CD14-positive monocyte (primary cell): ENCODE results near the gene CCDC38. TPM values are rescaled to one million over a fixed set of nuclear protein-coding genes. Genes with fewer than 3 reads are reported as not detected.

Experiments used
- DNase-seq, 3 donors: peaks; one replicate each; pipeline ENCODE4 v3.0.0-alpha.2; 2011 to 2022
- H2AFZ ChIP-seq: 2 replicates; pipeline ENCODE4 v1.6.0; 2012; ENCODE audit warnings: mild to moderate bottlenecking, low read depth, low read length, inconsistent platforms; ENCODE audit not compliant: insufficient read depth, poor library complexity, severe bottlenecking
- H3K27ac ChIP-seq, 2 donors: 1 replicate in 1 of 2; 2 replicates in 1 of 2; pipeline ENCODE4 v1.5.1; 2012 to 2013; ENCODE audit warnings: low read length in 2 of 2, control low read depth in 1 of 2, inconsistent platforms in 1 of 2, low read depth in 1 of 2, mild to moderate bottlenecking in 1 of 2
- H3K27me3 ChIP-seq, 2 donors: one replicate each; pipeline versions ENCODE4 v1.6.0 to v1.6.1; 2011 to 2013; ENCODE audit warnings: low read length in 2 of 2; ENCODE audit not compliant: control insufficient read depth in 2 of 2, insufficient read depth in 2 of 2
- H3K36me3 ChIP-seq, 2 donors: replicated peaks in 1 of 2; 1 replicate in 1 of 2; 2 replicates in 1 of 2; pipeline versions ENCODE4 v1.5.1 to v1.6.1; 2012 to 2013; ENCODE audit warnings: low read length in 2 of 2, control low read depth in 1 of 2, inconsistent platforms in 1 of 2, mild to moderate bottlenecking in 1 of 2; ENCODE audit not compliant: insufficient read depth in 2 of 2, control insufficient read depth in 1 of 2
- H3K4me1 ChIP-seq, 2 donors: 1 replicate in 1 of 2; 2 replicates in 1 of 2; pipeline versions ENCODE4 v1.5.1 to v1.6.1; 2012 to 2013; ENCODE audit warnings: low read length in 2 of 2, control low read depth in 1 of 2, inconsistent platforms in 1 of 2, mild to moderate bottlenecking in 1 of 2, moderate library complexity in 1 of 2; ENCODE audit not compliant: insufficient read depth in 2 of 2, control insufficient read depth in 1 of 2
- H3K4me2 ChIP-seq: replicated peaks from 2 replicates; pipeline ENCODE3; 2012; ENCODE audit warnings: low read length, moderate library complexity, mild to moderate bottlenecking; ENCODE audit not compliant: poor library complexity, severe bottlenecking; ENCODE audit errors: extremely low read depth
- H3K4me3 ChIP-seq, 3 experiments: fragments of 200-600 bp in 1 of 3; sonication (generic) in 1 of 3; replicated peaks in 1 of 3; 1 replicate in 2 of 3; 2 replicates in 1 of 3; pipeline ENCODE4 v1.5.1; 2011 to 2013; ENCODE audit warnings: low read length in 3 of 3, mild to moderate bottlenecking in 3 of 3, control low read depth in 2 of 3, low read depth in 2 of 3, inconsistent platforms in 1 of 3, moderate library complexity in 1 of 3
- H3K79me2 ChIP-seq: 2 replicates; pipeline ENCODE4 v1.6.0; 2012; ENCODE audit warnings: mild to moderate bottlenecking, control low read depth, inconsistent platforms, low read length, moderate library complexity; ENCODE audit not compliant: insufficient read depth
- H3K9ac ChIP-seq: 2 replicates; pipeline ENCODE4 v1.6.0; 2017; ENCODE audit warnings: low read length, mild to moderate bottlenecking; ENCODE audit not compliant: insufficient read depth, poor library complexity, severe bottlenecking
- H3K9me3 ChIP-seq, 2 donors: replicated peaks in 1 of 2; 1 replicate in 1 of 2; 2 replicates in 1 of 2; pipeline versions ENCODE4 v1.5.1 to v1.6.1; 2012 to 2013; ENCODE audit warnings: low read length in 2 of 2, control low read depth in 1 of 2; ENCODE audit not compliant: control insufficient read depth in 1 of 2, insufficient read depth in 1 of 2
- H4K20me1 ChIP-seq: 2 replicates; pipeline ENCODE4 v1.6.0; 2012; ENCODE audit warnings: mild to moderate bottlenecking, low read length, control low read depth, moderate library complexity; ENCODE audit not compliant: insufficient read depth
- H3K27ac Mint-ChIP-seq, 7 donors: one replicate each; pipeline ENCODE4 v1.8.0; 2020; ENCODE audit warnings: mild to moderate bottlenecking in 7 of 7, mixed read lengths in 7 of 7, moderate library complexity in 6 of 7, inconsistent platforms in 2 of 7
- H3K27me3 Mint-ChIP-seq, 3 donors: one replicate each; pipeline ENCODE4 v1.8.0; 2021 to 2022; ENCODE audit warnings: low read depth in 3 of 3, mild to moderate bottlenecking in 3 of 3, mixed read lengths in 3 of 3, moderate library complexity in 3 of 3, inconsistent platforms in 1 of 3
- H3K36me3 Mint-ChIP-seq, 2 donors: one replicate each; pipeline ENCODE4 v1.8.0; 2020; ENCODE audit warnings: mixed read lengths in 2 of 2, inconsistent platforms in 1 of 2, mild to moderate bottlenecking in 1 of 2
- H3K4me1 Mint-ChIP-seq: one replicate; pipeline ENCODE4 v1.8.0; 2020; ENCODE audit warnings: mild to moderate bottlenecking, mixed read lengths
- H3K4me3 Mint-ChIP-seq, 2 donors: one replicate each; pipeline ENCODE4 v1.8.0; 2020; ENCODE audit warnings: mild to moderate bottlenecking in 2 of 2, mixed read lengths in 2 of 2, moderate library complexity in 1 of 2
- H3K9me3 Mint-ChIP-seq, 7 donors: one replicate each; pipeline ENCODE4 v1.8.0; 2020 to 2022; ENCODE audit warnings: mixed read lengths in 7 of 7, mild to moderate bottlenecking in 6 of 7, moderate library complexity in 6 of 7, inconsistent platforms in 2 of 7
- CTCF ChIP-seq: fragments of 200-600 bp; IDR thresholded peaks from one replicate; pipeline ENCODE4 v1.8.0; 2022; ENCODE audit warnings: antibody characterized with exemption, mild to moderate bottlenecking
- WGBS: methylation state at CpG from one replicate; pipeline ENCODE4 v1.1.5; 2013; ENCODE audit warnings: missing lambda C conversion rate; ENCODE audit not compliant: insufficient coverage; 5-methylcytosine and 5-hydroxymethylcytosine counted together
- intact Hi-C, 2 donors: fragments of 100-400 bp; cut with micrococcal nuclease; formaldehyde crosslinking; loops; one replicate each; pipeline versions ENCODE4 v1.15.0 to v1.15.1; 2023
- polyA plus RNA-seq, 3 donors: library from polyadenylated mRNA; depleted of rRNA in 1 of 3; unstranded in 2 of 3; stranded (reverse) in 1 of 3; fragments of 300-500 nt in 2 of 3; fragments of >200 nt in 1 of 3; fragmentation: Illumina TruSeq in 2 of 3; gene quantifications; 1 replicate in 2 of 3; 2 replicates in 1 of 3; pipeline ENCODE4 v1.2.3, GENCODE V29; 2012 to 2021

The CCDC38 gene
- polyA plus RNA-seq, 3 donors: not detected

- intact Hi-C loops: no loop called here
- Mint-ChIP-seq H3K4me1 (no peaks in the 10 kb centered on the region), H3K4me3 (no peak overlapping the region), H3K27ac (no peak overlapping the region), H3K27me3 (peaks cover 14 to 17% (median 14%) of the 10 kb centered on the region in 3 donors), H3K9me3 (peaks cover 0 to 3% (median 0%) of the 10 kb centered on the region in 7 donors), H3K36me3 (no peaks in the 10 kb centered on the region)
- Histone ChIP-seq H3K27me3 (peaks cover 0 to 8% of the 10 kb centered on the region in 2 donors), H3K9ac (no peak overlapping the region), H3K4me2 (no peak overlapping the region), H3K9me3 (no peaks in the 10 kb centered on the region), H3K36me3 (no peaks in the 10 kb centered on the region), H3K79me2 (no peaks in the 10 kb centered on the region), H3K4me3 (no peak overlapping the region), H4K20me1 (no peaks in the 10 kb centered on the region), H3K27ac (no peak overlapping the region), H2AFZ (no peak overlapping the region), H3K4me1 (no peaks in the 10 kb centered on the region)
- no peak for DNase-seq
- TF ChIP-seq CTCF: no peak
These were observed 113.0 kb downstream of the CCDC38 start for GRCh38 chr12:95829395-95829794.

GRCh38 chr12:95820096-95820703, 122.2 kb downstream of the CCDC38 start:
- TF ChIP-seq CTCF: no peak
- H2AFZ ChIP-seq: no peak overlapping the region
- Mint-ChIP-seq H3K27me3 (peaks cover 6 to 12% (median 12%) of the 10 kb centered on the region in 3 donors), H3K36me3 (no peaks in the 10 kb centered on the region), H3K9me3 (no peaks in the 10 kb centered on the region), H3K27ac (no peak overlapping the region), H3K4me3 (no peak overlapping the region), H3K4me1 (no peaks in the 10 kb centered on the region)
- H3K36me3 ChIP-seq: no peaks in the 10 kb centered on the region
- no peaks in the 10 kb centered on the region for H3K4me1 ChIP-seq
- H3K27me3 ChIP-seq: peaks cover 3 to 5% of the 10 kb centered on the region in 2 donors
- DNase-seq: no peak
- no peak overlapping the region for H3K4me2 ChIP-seq
- H3K27ac ChIP-seq: no peak overlapping the region
- no peak overlapping the region for H3K4me3 ChIP-seq
- no peaks in the 10 kb centered on the region for H4K20me1 ChIP-seq
- no CpG with 5 or more reads among the region's 1 CpG for WGBS
- H3K79me2 ChIP-seq: no peaks in the 10 kb centered on the region
- no peak overlapping the region for H3K9ac ChIP-seq
- intact Hi-C loops: no loop called here
- no peaks in the 10 kb centered on the region for H3K9me3 ChIP-seq

Other genes starting within 250 kb of the CCDC38 start
- not detected for gene NTN4, start 151.8 kb downstream of the CCDC38 start, polyA plus RNA-seq
- gene SNRPF, start 83.7 kb downstream of the CCDC38 start, polyA plus RNA-seq: 10 to 100 TPM in 2 of 3 donors, 1 to 10 TPM in 1; 9.0 to 28.5 (median 23.5) TPM
- 1 to 10 TPM in 2 of 3 donors, under 1 TPM in 1; 0.43 to 1.9 (median 1.0) TPM for gene AMDHD1, start 717 bp upstream of the CCDC38 start, polyA plus RNA-seq
- gene HAL, start 53.7 kb upstream of the CCDC38 start, polyA plus RNA-seq: 10 to 100 TPM; 28.0 to 42.0 (median 29.2) TPM
- 100 to 1,000 TPM; 278 to 963 (median 647) TPM for gene LTA4H, start 93.0 kb upstream of the CCDC38 start, polyA plus RNA-seq